GM12864 (cell line): Measurements from ENCODE around the gene CLSTN2.

Experiments
- DNase-seq: peaks from one replicate; pipeline ENCODE4 v3.0.0-alpha.2; 2011; ENCODE audit warnings: low read depth
- H3K4me3 ChIP-seq: 2 replicates; pipeline ENCODE4 v1.5.1; 2011; ENCODE audit warnings: mild to moderate bottlenecking, low read depth, low read length, control low read depth
- TF ChIP-seq, protein P1 (sequence below): IDR thresholded peaks from 2 replicates; pipeline ENCODE4 v1.5.1; 2011; ENCODE audit warnings: low read depth, mild to moderate bottlenecking, moderate library complexity, low read length, control low read depth, inconsistent platforms; ENCODE audit errors: missing control alignments

Gene CLSTN2

GRCh38 chr3:140298043-140298442 is 363.1 kb downstream of the CLSTN2 start:
- TF ChIP-seq, protein P1, sequence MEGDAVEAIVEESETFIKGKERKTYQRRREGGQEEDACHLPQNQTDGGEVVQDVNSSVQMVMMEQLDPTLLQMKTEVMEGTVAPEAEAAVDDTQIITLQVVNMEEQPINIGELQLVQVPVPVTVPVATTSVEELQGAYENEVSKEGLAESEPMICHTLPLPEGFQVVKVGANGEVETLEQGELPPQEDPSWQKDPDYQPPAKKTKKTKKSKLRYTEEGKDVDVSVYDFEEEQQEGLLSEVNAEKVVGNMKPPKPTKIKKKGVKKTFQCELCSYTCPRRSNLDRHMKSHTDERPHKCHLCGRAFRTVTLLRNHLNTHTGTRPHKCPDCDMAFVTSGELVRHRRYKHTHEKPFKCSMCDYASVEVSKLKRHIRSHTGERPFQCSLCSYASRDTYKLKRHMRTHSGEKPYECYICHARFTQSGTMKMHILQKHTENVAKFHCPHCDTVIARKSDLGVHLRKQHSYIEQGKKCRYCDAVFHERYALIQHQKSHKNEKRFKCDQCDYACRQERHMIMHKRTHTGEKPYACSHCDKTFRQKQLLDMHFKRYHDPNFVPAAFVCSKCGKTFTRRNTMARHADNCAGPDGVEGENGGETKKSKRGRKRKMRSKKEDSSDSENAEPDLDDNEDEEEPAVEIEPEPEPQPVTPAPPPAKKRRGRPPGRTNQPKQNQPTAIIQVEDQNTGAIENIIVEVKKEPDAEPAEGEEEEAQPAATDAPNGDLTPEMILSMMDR, result no peak
- DNase-seq, result no peak
- H3K4me3 ChIP-seq, result no peak overlapping the region

- DNase-seq, result no peak
- H3K4me3 ChIP-seq, result no peak overlapping the region
- TF ChIP-seq, protein P1, result no peak
Measured at GRCh38 chr3:140298569-140299070, 363.6 kb downstream of the CLSTN2 start.

GRCh38 chr3:140303875-140304274 is 368.9 kb downstream of the CLSTN2 start:
- TF ChIP-seq, protein P1, result no peak
- DNase-seq, result no peak
- H3K4me3 ChIP-seq, result no peak overlapping the region

DNA sequence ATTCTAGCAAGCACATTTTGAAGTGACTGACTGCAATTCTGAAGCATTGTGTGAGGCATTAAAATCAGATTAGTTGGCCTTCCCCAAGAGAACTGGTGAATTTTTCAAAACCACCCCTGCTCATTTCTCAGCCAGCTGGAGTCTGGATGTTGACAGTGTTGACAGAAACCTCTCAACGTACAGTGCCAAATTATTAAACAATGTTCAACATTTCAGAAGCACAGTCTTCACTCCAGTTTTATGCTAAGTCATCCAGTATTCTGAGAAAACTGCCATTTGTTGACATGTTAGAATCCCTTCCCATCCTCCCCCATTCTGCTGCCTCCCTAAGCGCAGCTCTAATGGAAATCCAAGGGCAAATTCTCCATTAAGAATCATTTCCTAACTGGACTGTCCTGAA is 373.6 kb downstream of the CLSTN2 start:
- no peak overlapping the region for H3K4me3 ChIP-seq
- DNase-seq, result no peak
- TF ChIP-seq, protein P1, result no peak

GRCh38 chr3:140311428-140311827 is 376.4 kb downstream of the CLSTN2 start:
- no peak for DNase-seq
- H3K4me3 ChIP-seq, result no peak overlapping the region
- TF ChIP-seq, protein P1, result no peak

DNA sequence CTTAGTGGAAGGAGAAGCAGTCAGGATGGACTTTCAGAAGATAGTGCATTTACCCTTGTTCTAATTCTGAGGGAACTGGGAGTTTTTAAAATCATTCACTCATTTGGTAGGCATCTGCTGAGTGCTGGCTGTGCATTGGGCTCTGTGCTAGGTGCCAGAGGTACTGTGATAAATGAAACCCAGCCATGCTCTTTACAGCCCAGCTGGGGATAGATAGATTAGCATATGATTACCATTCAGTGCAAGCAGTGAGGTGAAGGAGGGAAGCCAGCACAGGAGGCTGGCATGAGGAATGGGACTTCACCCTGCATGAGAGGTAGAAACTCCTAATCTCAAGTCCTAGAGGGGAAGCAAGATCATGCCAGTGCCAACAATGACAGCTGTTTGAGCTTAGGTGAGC is 381.0 kb downstream of the CLSTN2 start:
- TF ChIP-seq, protein P1, result no peak
- no peak overlapping the region for H3K4me3 ChIP-seq
- DNase-seq, result no peak

GRCh38 chr3:140316466-140316865 is 381.5 kb downstream of the CLSTN2 start:
- H3K4me3 ChIP-seq, result no peak overlapping the region
- no peak for DNase-seq
- TF ChIP-seq, protein P1, result no peak
